Right hindlimb (tissue), 1 donor: ENCODE measurements around the gene ZSCAN9.

Experiments used
- DNase-seq: peaks from one replicate; pipeline ENCODE4 v3.0.0-alpha.2; 2018

ZSCAN9 gene

DNA sequence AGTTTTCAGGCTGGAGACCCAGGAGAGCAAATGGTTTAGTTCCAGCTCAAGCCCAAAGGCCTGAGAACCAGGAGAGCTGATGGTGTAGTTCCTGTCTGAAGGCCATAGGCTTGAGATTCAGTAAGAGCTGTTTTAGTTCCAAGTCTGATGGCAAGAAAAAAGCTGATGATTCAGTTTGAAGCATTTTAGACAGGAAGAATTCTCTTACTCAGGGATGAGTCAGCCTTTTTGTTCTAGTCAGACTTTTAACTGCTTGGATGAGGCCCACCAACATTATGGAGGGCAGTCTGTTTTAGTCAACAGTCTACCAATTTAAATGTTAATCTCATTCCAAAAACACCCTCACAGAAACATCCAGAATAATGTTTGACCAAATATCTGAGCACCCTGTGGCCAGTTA lies 44.4 kb downstream of the ZSCAN9 start:
- no peak for DNase-seq

DNA sequence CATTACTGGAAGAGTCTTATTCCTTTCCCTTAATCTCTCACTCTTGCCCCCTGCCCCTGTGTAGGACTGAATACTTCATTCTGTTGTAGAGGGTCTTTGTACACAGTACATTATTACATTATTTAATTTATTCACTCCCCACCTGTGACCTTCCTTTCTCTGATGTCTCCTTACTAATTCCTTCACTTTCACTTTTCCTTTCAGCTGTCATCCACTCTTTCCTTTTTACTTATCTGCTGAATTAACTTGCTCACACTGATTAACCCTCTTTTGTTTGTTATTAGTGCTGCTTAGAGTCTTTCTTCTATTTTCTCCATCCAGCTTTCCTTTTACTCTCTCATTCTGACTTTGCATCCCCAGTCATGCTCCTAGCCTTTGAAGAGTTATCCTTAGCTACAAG lies 49.8 kb downstream of the ZSCAN9 start:
- no peak for DNase-seq

DNA sequence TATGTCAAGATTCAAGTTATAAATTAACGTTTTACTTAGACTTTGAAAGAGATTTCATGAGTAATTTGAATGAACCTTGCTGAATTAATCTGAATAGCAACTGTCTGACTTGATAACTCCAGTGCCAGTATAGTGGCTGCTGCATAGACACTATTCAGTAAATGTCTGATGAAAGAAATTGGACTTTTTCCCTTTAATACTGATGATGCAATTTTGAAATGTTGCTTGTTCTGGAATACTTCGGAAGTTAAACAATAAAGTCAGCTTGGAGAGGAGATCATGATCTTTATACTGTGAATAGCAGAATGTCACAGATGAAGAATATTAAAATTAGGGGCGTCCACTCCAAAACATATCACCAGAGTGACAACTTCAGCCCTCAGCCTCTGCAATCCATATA lies 52.7 kb downstream of the ZSCAN9 start:
- DNase-seq = no peak

DNA sequence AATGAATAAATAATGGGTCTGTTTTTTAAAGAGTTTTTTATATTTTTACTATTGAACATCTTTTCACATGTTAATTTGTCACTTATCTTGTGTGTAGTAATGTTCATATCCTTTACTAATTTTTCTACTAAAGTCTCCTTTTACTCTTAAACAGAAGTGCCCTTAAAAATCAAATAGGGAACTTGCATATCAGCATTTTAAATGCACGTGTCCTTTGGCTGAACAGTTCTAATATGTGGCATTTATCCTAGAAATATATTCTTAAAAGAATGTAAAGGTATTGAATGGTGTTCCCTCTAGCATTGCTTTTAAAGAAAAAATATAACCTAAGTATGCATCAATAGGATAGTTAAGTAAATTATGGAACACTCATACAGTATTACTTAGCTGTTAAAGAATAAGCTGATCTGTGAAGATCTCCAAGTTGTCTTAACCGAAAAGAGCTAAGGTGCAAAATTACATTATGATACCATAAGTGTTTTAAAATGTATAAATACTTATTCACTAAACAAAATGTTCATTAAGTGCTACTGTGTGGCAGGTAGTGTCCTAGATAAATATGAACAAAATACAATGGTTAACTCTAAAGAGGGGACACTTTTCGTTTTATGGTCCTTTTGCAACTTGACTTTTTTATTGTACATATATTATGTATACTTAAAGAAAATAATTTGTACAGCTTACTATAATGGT lies 55.7 kb downstream of the ZSCAN9 start:
- DNase-seq = no peak

DNA sequence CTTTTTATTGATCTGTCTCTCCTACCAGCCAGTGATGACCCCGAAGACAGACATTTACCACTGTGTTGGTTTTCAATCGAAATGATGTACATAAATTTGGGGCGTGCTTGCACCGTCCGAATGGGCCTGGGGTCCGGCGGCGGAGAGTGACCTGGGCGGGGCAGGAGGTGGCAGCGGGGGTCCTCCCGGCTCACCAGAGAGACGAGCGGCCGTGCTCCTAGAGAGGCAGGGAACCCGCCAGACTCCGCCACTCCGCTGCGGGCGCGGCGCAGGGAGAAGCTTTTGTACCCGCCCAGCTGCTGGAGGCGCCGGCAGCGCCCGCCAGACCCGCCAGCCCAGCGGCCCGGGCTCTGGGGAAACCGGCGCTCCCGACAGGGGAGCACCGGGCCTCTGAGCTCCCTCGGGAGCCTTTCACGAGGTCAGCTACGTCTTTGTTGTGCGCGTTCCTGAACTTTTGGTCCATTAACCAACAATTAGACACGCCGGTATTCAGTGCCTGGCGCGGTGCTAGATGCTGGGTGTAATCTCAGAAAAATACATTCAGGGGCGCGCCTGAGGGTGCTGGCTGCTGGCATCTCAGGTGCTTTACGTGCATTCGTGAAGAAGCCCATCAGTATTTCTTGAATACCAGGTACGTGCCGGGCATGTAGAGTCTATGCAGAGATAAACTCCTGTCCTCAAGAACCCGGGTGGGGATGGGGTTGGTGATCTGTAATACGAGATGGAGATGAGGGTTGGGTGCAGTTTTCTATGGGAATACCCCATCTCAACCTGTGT lies 56.4 kb downstream of the ZSCAN9 start, which contains the start of gene PGBD1:
Gene PGBD1, plus strand, starts transcription at position 285 of the 777 bp plus-strand sequence. CDS start 2,242 bp downstream, outside the sequence.
- DNase-seq = peak; percentile 83

DNA sequence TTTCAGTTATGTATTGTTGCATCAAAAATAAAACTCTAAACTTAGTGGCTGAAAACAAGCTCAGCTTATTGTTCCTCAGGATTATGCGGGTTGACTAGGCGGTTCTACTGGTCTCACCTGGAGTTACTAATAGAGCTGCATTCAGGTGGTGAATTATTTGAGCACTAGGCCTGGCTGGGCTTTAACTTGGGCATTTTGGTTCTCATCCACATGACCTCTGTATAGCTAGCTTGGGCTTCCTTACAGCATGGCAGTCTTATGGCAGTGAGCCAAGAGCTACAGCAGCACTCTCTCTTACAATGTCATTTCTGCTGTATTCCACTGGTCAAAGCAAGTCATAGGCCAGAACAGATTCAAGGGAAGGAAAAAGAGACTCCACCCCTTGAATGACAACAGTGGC lies 57.9 kb downstream of the ZSCAN9 start:
- no peak for DNase-seq
